HEK293T (cell line): ENCODE data around the gene SENP1.

Experiments
- BHLHE40 ChIP-seq: fragments of 450-650 bp; IDR thresholded peaks from 2 replicates; pipeline ENCODE4 v1.6.1; 2016; ENCODE audit warnings: mild to moderate bottlenecking, moderate library complexity, borderline replicate concordance
- FOXA1 ChIP-seq: fragments of 450-650 bp; IDR thresholded peaks from 2 replicates; pipeline ENCODE4 v1.6.1; 2016; ENCODE audit warnings: mild to moderate bottlenecking
- FOXK2 ChIP-seq: fragments of 450-650 bp; IDR thresholded peaks from 2 replicates; pipeline ENCODE4 v1.6.1; 2016; ENCODE audit warnings: mild to moderate bottlenecking
- FOXM1 ChIP-seq: fragments of 450-650 bp; IDR thresholded peaks from 2 replicates; pipeline ENCODE4 v1.6.1; 2017; ENCODE audit warnings: mild to moderate bottlenecking, borderline replicate concordance
- LEF1 ChIP-seq: fragments of 450-650 bp; IDR thresholded peaks from 2 replicates; pipeline ENCODE4 v1.6.1; 2017; ENCODE audit warnings: mild to moderate bottlenecking, borderline replicate concordance
- SP1 ChIP-seq: fragments of 450-650 bp; IDR thresholded peaks from 2 replicates; pipeline ENCODE4 v1.6.1; 2017
- SUZ12 ChIP-seq: fragments of 450-650 bp; IDR thresholded peaks from 2 replicates; pipeline ENCODE4 v1.6.1; 2016; ENCODE audit warnings: mild to moderate bottlenecking
- TARDBP ChIP-seq: fragments of 450-650 bp; IDR thresholded peaks from 2 replicates; pipeline ENCODE4 v1.6.1; 2016
- TF ChIP-seq, protein P1 (sequence below): fragments of 450-650 bp; IDR thresholded peaks from 2 replicates; pipeline ENCODE4 v1.6.1; 2016

- TF ChIP-seq FOXM1 (no peak), TARDBP (no peak), SP1 (no peak), FOXK2 (no peak), LEF1 (no peak), FOXA1 (no peak), BHLHE40 (no peak), SUZ12 (no peak)
- TF ChIP-seq, protein P1, sequence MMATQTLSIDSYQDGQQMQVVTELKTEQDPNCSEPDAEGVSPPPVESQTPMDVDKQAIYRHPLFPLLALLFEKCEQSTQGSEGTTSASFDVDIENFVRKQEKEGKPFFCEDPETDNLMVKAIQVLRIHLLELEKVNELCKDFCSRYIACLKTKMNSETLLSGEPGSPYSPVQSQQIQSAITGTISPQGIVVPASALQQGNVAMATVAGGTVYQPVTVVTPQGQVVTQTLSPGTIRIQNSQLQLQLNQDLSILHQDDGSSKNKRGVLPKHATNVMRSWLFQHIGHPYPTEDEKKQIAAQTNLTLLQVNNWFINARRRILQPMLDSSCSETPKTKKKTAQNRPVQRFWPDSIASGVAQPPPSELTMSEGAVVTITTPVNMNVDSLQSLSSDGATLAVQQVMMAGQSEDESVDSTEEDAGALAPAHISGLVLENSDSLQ = no peak
Observed at GRCh38 chr12:48060474-48060873, 45.4 kb downstream of the SENP1 start.
